SU-DHL-6 (cell line): ENCODE measurements around the gene C19orf44.

Source experiments
- H2AFZ ChIP-seq: fragments of 200-600 bp; sonication (generic); 2 replicates; pipeline ENCODE4 v1.6.1; 2014; ENCODE audit warnings: low read depth, mild to moderate bottlenecking, moderate library complexity, mixed read lengths, antibody characterized with exemption, low read length; ENCODE audit not compliant: severe bottlenecking
- H3F3A ChIP-seq: fragments of 200-600 bp; shearing (Covaris generic); 2 replicates; pipeline ENCODE4 v1.6.0; 2016; ENCODE audit warnings: antibody characterized with exemption, mild to moderate bottlenecking; ENCODE audit not compliant: insufficient read depth
- H3K27ac ChIP-seq: fragments of 200-600 bp; sonication (generic); 2 replicates; pipeline ENCODE4 v1.5.1; 2016; ENCODE audit warnings: low read depth, mild to moderate bottlenecking, low read length, moderate library complexity, mixed read lengths
- H3K27me3 ChIP-seq: fragments of 200-600 bp; sonication (generic), shearing (Covaris generic); 2 replicates; pipeline ENCODE4 v1.6.0; 2014; ENCODE audit warnings: mild to moderate bottlenecking, low read length
- H3K36me3 ChIP-seq: fragments of 200-600 bp; sonication (generic); 2 replicates; pipeline ENCODE4 v1.6.1; 2014; ENCODE audit warnings: mild to moderate bottlenecking, low read length, mixed read lengths
- H3K4me2 ChIP-seq: fragments of 300-600, 200-600 bp; shearing (Covaris generic), sonication (generic); 2 replicates; pipeline ENCODE4 v1.6.0; 2014; ENCODE audit warnings: low read length, low read depth, mild to moderate bottlenecking; ENCODE audit not compliant: poor library complexity, severe bottlenecking
- H3K4me3 ChIP-seq: fragments of 200-600 bp; sonication (generic); 2 replicates; pipeline ENCODE4 v1.5.1; 2014; ENCODE audit warnings: antibody characterized with exemption, low read length, mild to moderate bottlenecking, mixed read lengths; ENCODE audit not compliant: insufficient read depth, poor library complexity, severe bottlenecking
- H3K79me2 ChIP-seq: fragments of 200-600 bp; sonication (generic); 2 replicates; pipeline ENCODE4 v1.6.1; 2014; ENCODE audit warnings: mild to moderate bottlenecking, low read length, moderate library complexity; ENCODE audit not compliant: insufficient read depth
- H3K9ac ChIP-seq: fragments of 200-600 bp; sonication (generic); 2 replicates; pipeline ENCODE4 v1.7.0; 2014; ENCODE audit warnings: mild to moderate bottlenecking, low read length
- H3K9me2 ChIP-seq: fragments of 200-600 bp; sonication (generic); replicated peaks from 2 replicates; pipeline ENCODE4 v1.6.1; 2014; ENCODE audit warnings: low read length; ENCODE audit not compliant: insufficient read depth
- H3K9me3 ChIP-seq: fragments of 200-600 bp; sonication (generic); 2 replicates; pipeline ENCODE4 v1.6.1; 2014; ENCODE audit warnings: low read length, mixed read lengths; ENCODE audit not compliant: insufficient read depth
- H4K20me1 ChIP-seq: fragments of 200-600 bp; sonication (generic); 2 replicates; pipeline ENCODE4 v1.6.1; 2014; ENCODE audit warnings: low read depth, mild to moderate bottlenecking, antibody characterized with exemption, low read length, moderate library complexity, mixed read lengths
- EZH2phosphoT487 ChIP-seq: fragments of 200-600 bp; sonication (generic), shearing (Covaris generic); conservative IDR thresholded peaks from 2 replicates; pipeline ENCODE4 v1.6.1; 2018; ENCODE audit warnings: mild to moderate bottlenecking, antibody characterized with exemption, low read length, moderate library complexity, mixed read lengths
- TF ChIP-seq, protein P1 (sequence below): fragments of 200-600 bp; sonication (generic); IDR thresholded peaks from one replicate; pipeline ENCODE4 v1.5.1; 2017; ENCODE audit warnings: antibody characterized with exemption, mild to moderate bottlenecking, low read length, moderate library complexity; ENCODE audit not compliant: insufficient read depth, poor library complexity, severe bottlenecking

Gene C19orf44

DNA sequence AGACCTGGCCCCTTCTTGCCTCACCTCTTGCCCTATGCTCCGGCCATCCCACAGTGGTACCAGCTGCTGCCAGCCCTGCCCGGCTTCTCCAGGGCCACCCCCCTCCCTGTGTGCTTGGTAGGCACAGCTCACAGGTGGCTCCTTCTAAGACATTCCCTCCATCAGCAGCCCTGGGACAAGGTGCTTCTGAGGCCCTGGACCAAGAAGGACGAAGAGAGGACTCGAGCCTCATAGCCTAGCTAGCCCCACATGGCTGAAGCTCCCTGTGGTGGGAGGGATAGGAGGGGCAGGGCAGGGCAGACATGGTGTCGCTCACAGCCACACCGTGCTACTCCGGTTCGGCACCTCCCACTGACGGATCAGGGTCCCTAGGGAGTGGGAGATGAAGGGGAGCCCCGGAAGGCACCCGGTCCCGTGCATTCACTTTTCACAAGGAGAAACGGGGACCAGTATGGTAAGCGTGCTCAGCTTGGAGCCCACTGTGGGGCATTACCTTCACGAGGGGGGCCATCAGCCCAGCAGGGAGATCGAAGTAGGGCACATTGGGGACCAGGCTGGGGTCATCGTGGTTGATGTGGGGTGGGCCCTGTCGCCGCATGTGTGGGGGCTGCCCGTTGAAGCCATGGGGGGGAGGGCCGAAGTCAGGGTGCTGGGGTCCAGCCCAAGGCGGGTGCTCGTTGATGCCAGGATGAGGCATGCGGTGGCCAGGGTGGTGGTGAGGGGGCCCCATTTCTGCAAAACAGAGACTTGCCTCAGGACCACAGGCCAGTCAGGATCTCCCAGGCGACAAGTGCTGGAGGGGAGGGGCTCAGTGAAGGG is 26.6 kb downstream of the C19orf44 start:
- TF ChIP-seq, protein P1, sequence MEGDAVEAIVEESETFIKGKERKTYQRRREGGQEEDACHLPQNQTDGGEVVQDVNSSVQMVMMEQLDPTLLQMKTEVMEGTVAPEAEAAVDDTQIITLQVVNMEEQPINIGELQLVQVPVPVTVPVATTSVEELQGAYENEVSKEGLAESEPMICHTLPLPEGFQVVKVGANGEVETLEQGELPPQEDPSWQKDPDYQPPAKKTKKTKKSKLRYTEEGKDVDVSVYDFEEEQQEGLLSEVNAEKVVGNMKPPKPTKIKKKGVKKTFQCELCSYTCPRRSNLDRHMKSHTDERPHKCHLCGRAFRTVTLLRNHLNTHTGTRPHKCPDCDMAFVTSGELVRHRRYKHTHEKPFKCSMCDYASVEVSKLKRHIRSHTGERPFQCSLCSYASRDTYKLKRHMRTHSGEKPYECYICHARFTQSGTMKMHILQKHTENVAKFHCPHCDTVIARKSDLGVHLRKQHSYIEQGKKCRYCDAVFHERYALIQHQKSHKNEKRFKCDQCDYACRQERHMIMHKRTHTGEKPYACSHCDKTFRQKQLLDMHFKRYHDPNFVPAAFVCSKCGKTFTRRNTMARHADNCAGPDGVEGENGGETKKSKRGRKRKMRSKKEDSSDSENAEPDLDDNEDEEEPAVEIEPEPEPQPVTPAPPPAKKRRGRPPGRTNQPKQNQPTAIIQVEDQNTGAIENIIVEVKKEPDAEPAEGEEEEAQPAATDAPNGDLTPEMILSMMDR, result no peak
- TF ChIP-seq EZH2phosphoT487, result no peak
- Histone ChIP-seq H3K79me2 (peaks cover 5% of the 10 kb centered on the region; the same call in 1 of the 2 replicates), H3K4me2 (no peak overlapping the region), H4K20me1 (no peaks in the 10 kb centered on the region), H3F3A (peaks cover 2% of the 10 kb centered on the region; the same call in 1 of the 2 replicates), H3K4me3 (no peak overlapping the region), H2AFZ (no peak overlapping the region), H3K27ac (no peak overlapping the region), H3K9ac (no peak overlapping the region), H3K9me3 (no peaks in the 10 kb centered on the region), H3K36me3 (peaks cover 4% of the 10 kb centered on the region; the same call in 1 of the 2 replicates), H3K27me3 (no peaks in the 10 kb centered on the region), H3K9me2 (no peaks in the 10 kb centered on the region)

DNA sequence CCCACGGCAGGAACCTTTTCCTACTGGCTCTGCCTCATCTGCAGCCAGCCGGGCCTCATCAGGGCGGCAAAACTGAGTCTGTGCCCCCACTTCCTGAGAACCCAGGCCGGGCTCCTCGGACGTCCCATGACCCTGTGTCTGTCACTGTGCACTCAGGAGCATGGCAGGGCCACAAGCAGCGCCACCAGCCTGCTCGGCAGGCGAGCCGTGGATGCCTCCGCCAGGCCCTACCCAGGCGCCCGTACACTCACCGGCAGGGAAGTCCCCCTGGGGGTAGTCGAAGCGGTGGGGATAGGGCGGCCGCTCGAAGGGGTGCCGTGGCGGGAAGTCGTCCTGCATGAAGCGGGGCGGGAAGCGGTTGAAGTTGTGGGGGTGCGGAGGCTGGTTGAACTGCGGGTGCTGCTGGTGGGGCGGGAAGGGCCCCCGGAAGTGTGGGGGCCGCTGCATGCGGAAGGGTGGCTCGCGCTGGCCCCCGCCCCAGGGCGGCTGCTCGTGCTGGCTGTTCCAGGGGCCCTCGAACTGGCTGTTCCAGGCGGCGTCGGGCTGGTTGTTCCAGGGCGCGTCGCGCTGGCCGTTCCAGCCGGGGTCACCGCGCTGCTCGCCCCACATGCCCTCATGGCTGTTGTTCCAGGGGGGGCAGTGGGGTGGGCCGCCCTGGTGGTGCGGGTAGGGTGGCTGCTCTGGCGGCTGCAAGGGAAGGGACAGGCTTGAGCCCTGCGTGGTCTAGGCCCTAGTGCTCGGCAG is 29.0 kb downstream of the C19orf44 start:
- H3K27ac ChIP-seq, result no peak overlapping the region
- no peaks in the 10 kb centered on the region for H3K36me3 ChIP-seq
- H4K20me1 ChIP-seq, result no peaks in the 10 kb centered on the region
- H2AFZ ChIP-seq, result no peak overlapping the region
- no peaks in the 10 kb centered on the region for H3F3A ChIP-seq
- no peak overlapping the region for H3K4me2 ChIP-seq
- H3K4me3 ChIP-seq, result no peak overlapping the region
- no peaks in the 10 kb centered on the region for H3K27me3 ChIP-seq
- H3K79me2 ChIP-seq, result peaks cover 8% of the 10 kb centered on the region; the same call in 1 of the 2 replicates
- no peak overlapping the region for H3K9ac ChIP-seq
- H3K9me2 ChIP-seq, result no peaks in the 10 kb centered on the region
- no peaks in the 10 kb centered on the region for H3K9me3 ChIP-seq
- TF ChIP-seq, protein P1, result no peak
- TF ChIP-seq EZH2phosphoT487, result no peak

DNA sequence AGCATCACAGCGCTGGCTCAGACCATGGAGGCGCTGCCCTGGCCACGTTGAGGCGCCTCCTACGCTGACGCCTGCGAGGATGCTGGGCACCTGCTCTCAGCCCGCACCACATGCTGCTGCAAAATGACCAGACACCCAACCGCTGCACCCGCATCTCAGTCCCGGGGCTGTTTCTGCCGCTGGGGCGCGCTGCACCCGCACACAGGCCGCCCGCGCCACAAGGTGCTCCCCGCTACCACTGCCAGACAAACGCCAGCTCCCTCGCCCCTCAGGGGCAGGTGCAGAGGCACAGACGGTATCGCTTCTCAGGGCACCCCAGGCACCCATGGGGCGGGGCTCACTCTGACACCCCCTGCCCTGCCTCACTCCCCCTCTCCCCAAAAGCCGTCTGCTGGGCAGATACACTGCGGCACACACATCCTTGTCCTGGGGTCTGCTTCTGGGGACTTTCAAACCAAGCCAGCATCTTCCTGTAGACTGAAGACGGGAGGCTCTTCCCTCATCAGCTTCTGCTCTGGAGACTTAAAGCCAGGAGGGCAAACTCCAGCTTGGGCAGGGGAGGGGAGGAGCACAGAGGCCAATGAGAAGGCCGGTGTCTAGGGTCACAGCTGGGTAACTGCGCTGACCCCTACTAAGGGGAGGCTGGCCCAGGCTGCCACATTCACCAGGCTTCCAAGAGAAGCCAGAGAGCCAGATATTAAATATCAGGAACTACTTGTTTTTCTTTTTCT is 29.7 kb downstream of the C19orf44 start:
- Histone ChIP-seq H3K36me3 (no peaks in the 10 kb centered on the region), H3K79me2 (peaks cover 8% of the 10 kb centered on the region; the same call in 1 of the 2 replicates), H3K9me2 (no peaks in the 10 kb centered on the region), H2AFZ (no peak overlapping the region), H3F3A (no peaks in the 10 kb centered on the region), H3K9me3 (no peaks in the 10 kb centered on the region), H3K4me3 (no peak overlapping the region), H3K27me3 (no peaks in the 10 kb centered on the region), H3K9ac (no peak overlapping the region), H3K27ac (no peak overlapping the region), H3K4me2 (no peak overlapping the region), H4K20me1 (no peaks in the 10 kb centered on the region)
- TF ChIP-seq, protein P1, result no peak
- TF ChIP-seq EZH2phosphoT487, result no peak
